Psoas muscle (tissue), 8 donors: ENCODE data around the gene CACTIN. TPM values are rescaled to one million over a fixed set of nuclear protein-coding genes. Genes with fewer than 3 reads are reported as not detected.

Experiments
- ATAC-seq, 4 donors: fragments of 200-7000 bp; cut with Tn5 transposase; one replicate each; pipeline ENCODE4 v1.9.1; 2020; ENCODE audit warnings: moderate library complexity in 3 of 4, mild to moderate bottlenecking in 2 of 4
- DNase-seq, 2 donors: peaks; one replicate each; pipeline ENCODE4 v3.0.0-alpha.2; 2020
- H3K27ac ChIP-seq: fragments of 200-600 bp; one replicate; pipeline ENCODE4 v1.8.0; 2022
- H3K27me3 ChIP-seq, 3 donors: fragments of 200-600 bp in 1 of 3; one replicate each; pipeline versions ENCODE4 v1.6.1 to v1.8.0; 2013 to 2022; ENCODE audit warnings: low read length in 2 of 3, mild to moderate bottlenecking in 2 of 3, moderate library complexity in 1 of 3; ENCODE audit not compliant: insufficient read depth in 3 of 3
- H3K36me3 ChIP-seq, 2 donors: fragments of 200-600 bp in 1 of 2; one replicate each; pipeline versions ENCODE4 v1.6.1 to v1.8.0; 2013 to 2022; ENCODE audit warnings: low read depth in 1 of 2, mild to moderate bottlenecking in 1 of 2, moderate library complexity in 1 of 2; ENCODE audit not compliant: insufficient read depth in 1 of 2
- H3K4me1 ChIP-seq: fragments of 200-600 bp; one replicate; pipeline ENCODE4 v1.8.0; 2022
- H3K4me3 ChIP-seq: fragments of 200-600 bp; one replicate; pipeline ENCODE4 v1.8.0; 2022; ENCODE audit warnings: mild to moderate bottlenecking
- H3K9me3 ChIP-seq: fragments of 200-600 bp; one replicate; pipeline ENCODE4 v1.8.0; 2022
- WGBS, 3 donors: extraction: QIAGEN DNeasy Blood & Tissue Kit; methylation state at CpG; one replicate each; pipeline versions ENCODE4 v1.1.6 to v1.1.7; 2013; 5-methylcytosine and 5-hydroxymethylcytosine counted together
- intact Hi-C, 2 donors: fragments of 100-400 bp; cut with DNase I; formaldehyde crosslinking; loops; one replicate each; pipeline versions ENCODE4 v1.11.0 to v1.14.2; 2022
- polyA plus RNA-seq, 3 donors: library from polyadenylated mRNA; stranded (reverse); fragments of 200-250 nt; gene quantifications; one replicate each; pipeline ENCODE4 v1.2.3, GENCODE V29; 2013
- total RNA-seq, 4 donors: library from RNA; stranded (reverse); fragmentation: NEBNext Ultra II Directional in 2 of 4; extraction: Animal tissue kit (Norgen Biotek cat#: 25700) in 2 of 4; gene quantifications; one replicate each; pipeline versions ENCODE4 v1.2.1 to v1.2.4, GENCODE V29; 2021 to 2023
- TF ChIP-seq, protein P1 (sequence below): fragments of 200-600 bp; IDR thresholded peaks from one replicate; pipeline ENCODE4 v1.8.0; 2022; ENCODE audit warnings: antibody characterized with exemption
- donor health status: healthy with polysubstance abuse.
- donor health status: DM: no; HTN: no; CAD: no; lungs with moderate emphysema.
- donor health status: Bipolar disorder and iron deficiency.
- donor health status: healthy.
- donor health status: DM: yes; HTN: yes; CAD: no.
- donor health status: DM: no; HTN: no; CAD: no.
- donor health status: DM: no; HTN: no; CAD: no.
- donor health status: DM: yes; HTN: yes; CAD: no.

The CACTIN gene
- total and polyA plus RNA-seq, 7 donors: 11.8 to 21.4 (median 16.3) TPM

DNA sequence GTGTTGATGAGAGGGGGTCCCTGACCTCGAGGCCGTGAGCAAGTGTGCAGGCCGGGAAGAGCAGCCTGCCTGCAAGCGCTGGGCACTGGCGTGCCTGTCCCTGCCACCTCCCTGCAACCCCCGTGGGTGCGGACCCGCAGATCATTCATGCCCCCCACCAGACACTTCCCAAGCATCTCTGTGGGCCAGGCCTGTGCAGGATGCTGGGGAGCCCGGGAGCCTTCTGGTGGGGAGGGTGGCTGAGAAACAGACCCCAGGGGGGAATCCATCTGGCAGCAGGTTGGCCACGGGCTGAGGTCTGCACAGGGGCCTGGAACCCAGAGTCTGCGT, 18.4 kb upstream of the CACTIN start:
- WGBS, 3 donors: 59 to 77% (median 71%) methylated on average over 10 to 11 of the region's 11 CpGs
- no peaks in the 10 kb centered on the region for H3K4me1 ChIP-seq
- no peaks in the 10 kb centered on the region for H3K27me3 ChIP-seq
- no peak overlapping the region for H3K27ac ChIP-seq
- DNase-seq: no peak
- H3K4me3 ChIP-seq: no peak overlapping the region
- no peaks in the 10 kb centered on the region for H3K9me3 ChIP-seq
- TF ChIP-seq, protein P1, sequence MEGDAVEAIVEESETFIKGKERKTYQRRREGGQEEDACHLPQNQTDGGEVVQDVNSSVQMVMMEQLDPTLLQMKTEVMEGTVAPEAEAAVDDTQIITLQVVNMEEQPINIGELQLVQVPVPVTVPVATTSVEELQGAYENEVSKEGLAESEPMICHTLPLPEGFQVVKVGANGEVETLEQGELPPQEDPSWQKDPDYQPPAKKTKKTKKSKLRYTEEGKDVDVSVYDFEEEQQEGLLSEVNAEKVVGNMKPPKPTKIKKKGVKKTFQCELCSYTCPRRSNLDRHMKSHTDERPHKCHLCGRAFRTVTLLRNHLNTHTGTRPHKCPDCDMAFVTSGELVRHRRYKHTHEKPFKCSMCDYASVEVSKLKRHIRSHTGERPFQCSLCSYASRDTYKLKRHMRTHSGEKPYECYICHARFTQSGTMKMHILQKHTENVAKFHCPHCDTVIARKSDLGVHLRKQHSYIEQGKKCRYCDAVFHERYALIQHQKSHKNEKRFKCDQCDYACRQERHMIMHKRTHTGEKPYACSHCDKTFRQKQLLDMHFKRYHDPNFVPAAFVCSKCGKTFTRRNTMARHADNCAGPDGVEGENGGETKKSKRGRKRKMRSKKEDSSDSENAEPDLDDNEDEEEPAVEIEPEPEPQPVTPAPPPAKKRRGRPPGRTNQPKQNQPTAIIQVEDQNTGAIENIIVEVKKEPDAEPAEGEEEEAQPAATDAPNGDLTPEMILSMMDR: no peak
- ATAC-seq: no peak
- H3K36me3 ChIP-seq: peaks cover 0 to 30% of the 10 kb centered on the region in 2 donors
- intact Hi-C loops: no loop called here

DNA sequence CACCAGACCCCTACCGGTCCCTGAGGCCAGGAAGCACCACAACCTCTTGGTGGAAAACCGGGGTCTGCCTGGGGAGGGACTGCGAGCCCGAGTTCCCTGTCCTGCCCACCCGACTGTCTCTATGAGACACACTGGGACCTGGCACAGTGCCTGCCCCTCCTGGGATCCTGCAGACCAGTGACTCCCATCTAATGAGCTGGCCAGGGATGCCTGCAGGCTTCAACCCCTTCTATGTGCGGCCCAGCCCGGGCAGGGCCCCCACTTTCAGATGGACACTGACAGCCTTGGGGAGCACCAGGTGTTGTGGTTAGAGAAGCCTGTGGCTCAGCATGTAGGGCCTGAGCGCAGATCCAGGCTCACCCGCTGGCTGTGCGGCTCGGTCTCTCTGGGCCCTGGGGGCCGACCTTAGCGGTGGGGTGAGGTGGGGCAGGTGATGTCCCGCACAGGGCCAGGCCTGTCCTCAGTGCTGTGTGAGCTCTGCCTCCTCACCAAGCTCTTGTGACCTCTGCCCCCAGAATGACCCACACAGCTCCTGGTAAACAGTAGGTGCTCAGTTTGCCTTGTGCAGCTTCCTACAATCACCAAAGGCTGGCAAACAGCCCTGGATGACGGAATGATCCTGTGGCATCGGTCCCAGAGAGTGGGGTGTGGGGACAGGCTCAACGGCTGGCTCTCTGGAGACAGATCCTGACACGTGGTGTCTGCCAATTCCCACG, 17.9 kb upstream of the CACTIN start:
- H3K4me3 ChIP-seq: no peak overlapping the region
- no peaks in the 10 kb centered on the region for H3K4me1 ChIP-seq
- ATAC-seq (peak in 1 of 4 donors; percentile 35), DNase-seq (no peak)
- no peaks in the 10 kb centered on the region for H3K9me3 ChIP-seq
- intact Hi-C loops: no loop called here
- TF ChIP-seq, protein P1: no peak
- no peaks in the 10 kb centered on the region for H3K27me3 ChIP-seq
- peaks cover 0 to 35% of the 10 kb centered on the region in 2 donors for H3K36me3 ChIP-seq
- H3K27ac ChIP-seq: no peak overlapping the region
- WGBS, 3 donors: 69 to 74% (median 71%) methylated on average over 18 to 19 of the region's 19 CpGs

DNA sequence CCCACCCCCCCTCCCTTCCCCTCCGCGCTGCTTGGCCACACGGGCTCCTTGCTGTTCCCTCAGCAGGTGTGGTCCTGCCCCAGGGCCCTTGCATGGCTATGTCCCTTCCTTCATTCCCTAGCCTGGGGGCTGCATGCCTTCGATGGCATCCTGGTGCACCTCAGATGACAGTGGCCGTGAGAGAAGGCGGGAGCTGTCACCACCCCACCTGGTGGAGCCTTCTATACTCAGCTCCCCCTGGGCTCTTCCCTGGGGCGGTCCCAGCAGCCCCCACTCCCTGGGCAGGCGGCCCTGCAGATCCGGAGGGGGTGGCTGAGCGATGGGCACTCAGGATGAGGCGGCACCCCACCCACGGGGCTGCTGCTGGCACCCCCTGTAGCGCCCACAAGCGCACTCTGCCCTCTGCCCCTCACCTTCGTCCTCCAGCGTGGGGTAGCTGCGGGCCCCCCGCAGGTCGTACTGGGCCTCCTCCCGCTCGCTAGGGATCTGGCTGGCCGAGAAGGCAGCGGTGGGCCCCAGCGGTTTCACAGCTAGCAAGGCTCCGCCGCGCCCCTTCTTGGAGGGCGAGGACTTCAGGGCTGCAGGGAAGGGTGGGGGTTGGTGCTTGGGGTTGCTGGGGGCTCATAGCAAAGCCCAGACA, 17.2 kb upstream of the CACTIN start:
- no peak overlapping the region for H3K4me3 ChIP-seq
- no peak overlapping the region for H3K27ac ChIP-seq
- no peak for DNase-seq
- 93% methylated on average over 22 to 28 of the region's 28 CpGs for WGBS, 3 donors
- intact Hi-C loops: no loop called here
- no peaks in the 10 kb centered on the region for H3K4me1 ChIP-seq
- no peaks in the 10 kb centered on the region for H3K27me3 ChIP-seq
- TF ChIP-seq, protein P1: no peak
- peaks cover 0 to 42% of the 10 kb centered on the region in 2 donors for H3K36me3 ChIP-seq
- ATAC-seq: no peak
- no peaks in the 10 kb centered on the region for H3K9me3 ChIP-seq

- no peaks in the 10 kb centered on the region for H3K27me3 ChIP-seq
- intact Hi-C loops: no loop called here
- DNase-seq (no peak), ATAC-seq (no peak)
- H3K27ac ChIP-seq: no peak overlapping the region
- 88 to 92% (median 91%) methylated on average over 36 of the region's 36 CpGs for WGBS, 3 donors
- no peaks in the 10 kb centered on the region for H3K4me1 ChIP-seq
- TF ChIP-seq, protein P1: no peak
- no peaks in the 10 kb centered on the region for H3K9me3 ChIP-seq
- peaks cover 0 to 49% of the 10 kb centered on the region in 2 donors for H3K36me3 ChIP-seq
- no peak overlapping the region for H3K4me3 ChIP-seq
Measured at GRCh38 chr19:3642987-3643673, 16.5 kb upstream of the CACTIN start.
